GM23248 (cell line): ENCODE data around the gene CCDC102A. TPM values are rescaled to one million over a fixed set of nuclear protein-coding genes. Genes with fewer than 3 reads are reported as not detected.
A peak's percentile ranks its signal among the peaks of the same experiment; 100 is the strongest.

Source experiments
- DNase-seq: peaks from one replicate; pipeline ENCODE4 v3.0.0-alpha.2; 2015
- H2AFZ ChIP-seq: fragments of 200-600 bp; sonication (generic); 2 replicates; pipeline ENCODE4 v1.6.1; 2016; ENCODE audit warnings: antibody characterized with exemption
- H3F3A ChIP-seq: fragments of 200-600 bp; sonication (generic); 2 replicates; pipeline ENCODE4 v1.6.1; 2016; ENCODE audit warnings: mild to moderate bottlenecking, antibody characterized with exemption, mixed run types; ENCODE audit not compliant: insufficient read depth
- H3K27ac ChIP-seq: fragments of 200-600 bp; sonication (generic); 2 replicates; pipeline ENCODE4 v1.5.1; 2016; ENCODE audit warnings: mild to moderate bottlenecking
- H3K27me3 ChIP-seq: fragments of 200-600 bp; sonication (generic); replicated peaks from 2 replicates; pipeline ENCODE4 v1.6.1; 2016; ENCODE audit warnings: mild to moderate bottlenecking; ENCODE audit not compliant: insufficient read depth
- H3K36me3 ChIP-seq: fragments of 200-600 bp; sonication (generic); 2 replicates; pipeline ENCODE4 v1.6.1; 2016; ENCODE audit warnings: low read depth, mild to moderate bottlenecking
- H3K4me1 ChIP-seq: fragments of 200-600 bp; sonication (generic); 2 replicates; pipeline ENCODE4 v1.6.1; 2016; ENCODE audit warnings: mild to moderate bottlenecking; ENCODE audit not compliant: insufficient read depth
- H3K4me2 ChIP-seq: fragments of 200-600 bp; sonication (generic); one replicate; pipeline ENCODE4 v1.6.1; 2016; ENCODE audit warnings: mild to moderate bottlenecking; ENCODE audit not compliant: unreplicated experiment
- H3K4me3 ChIP-seq: fragments of 200-600 bp; sonication (generic); 2 replicates; pipeline ENCODE4 v1.5.1; 2016; ENCODE audit warnings: mild to moderate bottlenecking
- H3K79me2 ChIP-seq: fragments of 200-600 bp; sonication (generic); 2 replicates; pipeline ENCODE4 v1.6.1; 2016; ENCODE audit warnings: mild to moderate bottlenecking; ENCODE audit not compliant: insufficient read depth
- H3K9ac ChIP-seq: fragments of 200-600 bp; sonication (generic); 2 replicates; pipeline ENCODE4 v1.6.1; 2016; ENCODE audit warnings: mild to moderate bottlenecking
- H3K9me2 ChIP-seq: fragments of 200-600 bp; sonication (generic); 2 replicates; pipeline ENCODE4 v1.6.1; 2016; ENCODE audit warnings: mixed run types, mild to moderate bottlenecking, moderate library complexity; ENCODE audit not compliant: insufficient read depth
- H3K9me3 ChIP-seq: fragments of 200-600 bp; sonication (generic); one replicate; pipeline ENCODE4 v1.6.1; 2017; ENCODE audit warnings: low read depth
- H4K20me1 ChIP-seq: fragments of 200-600 bp; sonication (generic); 2 replicates; pipeline ENCODE4 v1.6.0; 2016; ENCODE audit not compliant: insufficient read depth
- EZH2 ChIP-seq: fragments of 200-600 bp; sonication (generic); IDR thresholded peaks from 2 replicates; pipeline ENCODE4 v1.6.1; 2018; ENCODE audit warnings: antibody characterized with exemption, mild to moderate bottlenecking; ENCODE audit not compliant: insufficient read depth, poor library complexity, severe bottlenecking
- EZH2phosphoT487 ChIP-seq: fragments of 200-600 bp; sonication (generic); IDR thresholded peaks from 2 replicates; pipeline ENCODE4 v1.6.1; 2018; ENCODE audit warnings: antibody characterized with exemption, moderate library complexity, mild to moderate bottlenecking, low read depth; ENCODE audit not compliant: insufficient read depth
- whole genome bisulfite sequencing, 2 experiments: methylation state at CpG; one replicate each; pipeline ENCODE4 v1.1.6; 2015 to 2017; ENCODE audit warnings: low lambda C conversion rate in 2 of 2, low coverage in 1 of 2; ENCODE audit errors: missing lambda C conversion rate in 2 of 2; 5-methylcytosine and 5-hydroxymethylcytosine counted together
- in situ Hi-C: fragments of 300-500 bp; cut with MboI; formaldehyde crosslinking; loops from 2 replicates; pipeline ENCODE4 v1.15.0; 2020
- polyA plus RNA-seq: library from polyadenylated mRNA; unstranded; fragments of >200 nt; fragmentation: Nextera tagmentation; extraction: Ambion mirVana; gene quantifications from 2 replicates; pipeline ENCODE4 v1.2.1, GENCODE V29; 2016
- total RNA-seq: library from RNA; depleted of rRNA; stranded (reverse); fragments of >200 nt; shearing (Covaris generic); gene quantifications from 2 replicates; pipeline ENCODE4 v1.2.3, GENCODE V29; 2014

Gene CCDC102A
- total and polyA plus RNA-seq, 2 experiments from 2014 or later, result 3.9 to 17.7 TPM

DNA sequence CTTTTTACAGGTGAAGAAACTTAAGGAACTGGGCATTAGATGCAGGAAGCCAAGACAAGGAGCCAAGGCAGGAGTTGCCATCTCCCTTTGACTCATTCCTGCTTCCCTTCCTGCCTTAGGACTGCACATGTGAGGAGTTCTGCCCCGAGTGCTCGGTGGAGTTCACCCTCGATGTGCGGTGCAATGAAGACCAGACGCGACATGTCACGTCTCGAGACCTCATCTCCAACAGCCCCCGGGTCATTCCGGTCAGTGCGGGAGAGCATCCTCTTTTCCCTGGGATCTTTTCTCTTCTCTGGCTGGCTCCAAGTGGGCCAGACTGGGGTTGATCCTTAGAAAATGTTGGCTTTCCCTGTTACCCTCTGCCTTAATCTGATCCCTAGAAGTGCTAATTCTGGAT lies 67.3 kb downstream of the CCDC102A start:
- 86 to 90% methylated on average over 11 of the region's 11 CpGs for WGBS, 2 experiments
- in situ Hi-C loops, result no loop called here
- peaks cover 44% of the 10 kb centered on the region for H3K79me2 ChIP-seq
- H3K4me2 ChIP-seq, result no peak overlapping the region
- no peaks in the 10 kb centered on the region; the same call in 1 of the 2 replicates for H4K20me1 ChIP-seq
- no peak overlapping the region for H3K9ac ChIP-seq
- no peak overlapping the region for H3K27ac ChIP-seq
- H2AFZ ChIP-seq, result no peak overlapping the region
- no peak for TF ChIP-seq EZH2phosphoT487
- no peaks in the 10 kb centered on the region for H3K9me2 ChIP-seq
- peaks cover 40% of the 10 kb centered on the region for H3F3A ChIP-seq
- no peak overlapping the region for H3K4me3 ChIP-seq
- H3K36me3 ChIP-seq, result peaks cover 51% of the 10 kb centered on the region
- no peaks in the 10 kb centered on the region for H3K27me3 ChIP-seq
- H3K4me1 ChIP-seq, result peaks cover 8% of the 10 kb centered on the region
- H3K9me3 ChIP-seq, result no peaks in the 10 kb centered on the region
- no peak for DNase-seq

DNA sequence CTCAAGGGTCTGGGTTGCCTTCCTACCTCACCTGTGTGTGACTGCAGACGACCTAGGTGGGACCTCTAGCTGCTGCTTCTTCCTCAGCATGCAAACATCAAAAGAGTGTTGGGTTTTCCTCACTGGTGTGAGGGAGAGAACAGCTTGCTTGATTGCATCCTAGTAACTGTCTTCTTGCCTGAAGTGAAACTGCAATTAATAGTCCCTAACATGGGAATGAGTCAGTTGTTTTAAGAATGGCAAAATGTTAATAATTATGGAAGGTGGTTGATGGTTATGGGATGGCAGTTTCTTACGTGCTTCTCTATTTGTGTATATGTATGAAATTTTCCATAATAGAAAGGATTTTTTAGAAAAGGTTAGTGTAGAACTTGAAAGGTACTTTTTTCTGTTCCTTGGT lies 68.0 kb downstream of the CCDC102A start:
- no peak overlapping the region for H3K27ac ChIP-seq
- no peak overlapping the region for H3K4me2 ChIP-seq
- H3K4me3 ChIP-seq, result no peak overlapping the region
- no peak overlapping the region for H2AFZ ChIP-seq
- WGBS, 2 experiments, result 88 to 91% methylated on average over 2 of the region's 2 CpGs
- H3F3A ChIP-seq, result peaks cover 40% of the 10 kb centered on the region
- peaks cover 51% of the 10 kb centered on the region for H3K79me2 ChIP-seq
- no peaks in the 10 kb centered on the region for H3K27me3 ChIP-seq
- H3K4me1 ChIP-seq, result peaks cover 15% of the 10 kb centered on the region
- H3K36me3 ChIP-seq, result peaks cover 47% of the 10 kb centered on the region
- no peak for DNase-seq
- TF ChIP-seq EZH2 (no peak), EZH2phosphoT487 (no peak)
- H3K9ac ChIP-seq, result no peak overlapping the region
- no peaks in the 10 kb centered on the region for H3K9me3 ChIP-seq
- in situ Hi-C loops, result no loop called here
- H3K9me2 ChIP-seq, result no peaks in the 10 kb centered on the region
- H4K20me1 ChIP-seq, result no peaks in the 10 kb centered on the region; the same call in 1 of the 2 replicates

DNA sequence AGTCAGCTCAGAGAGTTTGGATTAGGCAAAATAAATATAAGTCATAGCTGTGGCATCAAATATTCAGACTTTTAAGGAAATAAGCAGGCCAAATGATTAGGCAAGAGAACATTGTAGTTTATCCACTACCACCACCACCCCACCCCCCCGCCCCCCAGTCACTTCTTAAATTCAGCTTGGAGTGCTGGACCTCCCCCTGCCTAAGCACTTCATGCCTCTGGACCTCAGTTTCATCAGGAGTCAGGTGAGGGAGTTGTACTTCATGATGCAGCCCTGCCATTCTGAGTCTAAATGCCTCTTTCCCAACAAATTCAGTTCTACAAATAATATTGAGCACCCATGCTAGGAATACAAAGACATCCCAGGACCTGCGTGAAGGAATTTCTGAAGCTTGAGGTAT lies 71.8 kb downstream of the CCDC102A start:
- no peak overlapping the region for H2AFZ ChIP-seq
- no peaks in the 10 kb centered on the region for H3K27me3 ChIP-seq
- TF ChIP-seq EZH2 (no peak), EZH2phosphoT487 (no peak)
- peaks cover 32% of the 10 kb centered on the region for H3F3A ChIP-seq
- H3K27ac ChIP-seq, result no peak overlapping the region
- H3K4me1 ChIP-seq, result peaks cover 12% of the 10 kb centered on the region
- peaks cover 60% of the 10 kb centered on the region for H3K79me2 ChIP-seq
- peak overlapping the region; percentile 8; the same call in 1 of the 2 replicates for H3K9ac ChIP-seq
- peaks cover 34% of the 10 kb centered on the region; the same call in 1 of the 2 replicates for H3K36me3 ChIP-seq
- in situ Hi-C loops, result no loop called here
- DNase-seq, result no peak
- H4K20me1 ChIP-seq, result no peaks in the 10 kb centered on the region; the same call in 1 of the 2 replicates
- H3K9me2 ChIP-seq, result no peaks in the 10 kb centered on the region
- 87 to 93% methylated on average over 2 of the region's 2 CpGs for WGBS, 2 experiments
- H3K4me2 ChIP-seq, result no peak overlapping the region
- no peaks in the 10 kb centered on the region for H3K9me3 ChIP-seq
- no peak overlapping the region for H3K4me3 ChIP-seq

DNA sequence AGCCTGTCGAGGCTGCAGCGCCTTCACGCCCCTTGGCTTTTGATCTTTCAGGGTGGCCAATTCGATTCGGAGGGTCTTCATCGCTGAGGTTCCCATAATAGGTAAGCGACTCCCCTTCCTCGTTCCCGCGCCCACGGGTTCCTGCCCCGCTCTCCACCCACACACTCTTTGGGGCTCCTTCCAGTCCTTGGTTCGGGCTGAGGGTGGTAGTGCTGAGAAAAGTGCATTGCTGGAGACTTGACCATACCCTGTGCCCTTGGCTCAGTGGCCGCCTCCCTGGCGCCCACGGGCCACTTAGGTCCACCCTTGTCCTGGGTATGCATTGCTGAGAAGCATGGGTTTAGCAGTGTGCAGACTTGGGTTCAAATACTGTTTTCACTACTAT lies 73.4 kb downstream of the CCDC102A start:
- no peaks in the 10 kb centered on the region for H3K9me2 ChIP-seq
- H3K9ac ChIP-seq, result peak overlapping the region; percentile 85
- WGBS, 2 experiments, result 0 to 3% methylated on average over 10 to 16 of the region's 16 CpGs
- peak; percentile 65 for DNase-seq
- TF ChIP-seq EZH2 (no peak), EZH2phosphoT487 (no peak)
- peaks cover 26% of the 10 kb centered on the region; the same call in 1 of the 2 replicates for H3K36me3 ChIP-seq
- H3K79me2 ChIP-seq, result peaks cover 48% of the 10 kb centered on the region
- no peaks in the 10 kb centered on the region for H3K9me3 ChIP-seq
- no peak overlapping the region for H2AFZ ChIP-seq
- H3F3A ChIP-seq, result peaks cover 23% of the 10 kb centered on the region; the same call in 1 of the 2 replicates
- no peaks in the 10 kb centered on the region for H3K27me3 ChIP-seq
- H3K27ac ChIP-seq, result peak overlapping the region; percentile 48
- in situ Hi-C loops, result no loop called here
- H3K4me1 ChIP-seq, result peaks cover 12% of the 10 kb centered on the region
- no peaks in the 10 kb centered on the region; the same call in 1 of the 2 replicates for H4K20me1 ChIP-seq
- H3K4me2 ChIP-seq, result peak overlapping the region; percentile 92
- H3K4me3 ChIP-seq, result peak overlapping the region; percentile 83
